Esophagus muscularis mucosa (tissue), 3 donors: ENCODE results near the gene PPM1F.

Experiments
- POLR2A ChIP-seq: fragments of 450-650 bp; IDR thresholded peaks from one replicate; pipeline ENCODE4 v1.6.1; 2017; ENCODE audit warnings: antibody characterized with exemption, moderate library complexity, mild to moderate bottlenecking, low read depth
- TF ChIP-seq, protein P1 (sequence below), 3 experiments: fragments of 200-600 bp in 2 of 3; fragments of 450-650 bp in 1 of 3; sonication (generic) in 2 of 3; IDR thresholded peaks; one replicate each; pipeline ENCODE4 v1.5.1; 2017 to 2019; ENCODE audit warnings: antibody characterized with exemption in 3 of 3, mild to moderate bottlenecking in 2 of 3, moderate library complexity in 1 of 3

DNA sequence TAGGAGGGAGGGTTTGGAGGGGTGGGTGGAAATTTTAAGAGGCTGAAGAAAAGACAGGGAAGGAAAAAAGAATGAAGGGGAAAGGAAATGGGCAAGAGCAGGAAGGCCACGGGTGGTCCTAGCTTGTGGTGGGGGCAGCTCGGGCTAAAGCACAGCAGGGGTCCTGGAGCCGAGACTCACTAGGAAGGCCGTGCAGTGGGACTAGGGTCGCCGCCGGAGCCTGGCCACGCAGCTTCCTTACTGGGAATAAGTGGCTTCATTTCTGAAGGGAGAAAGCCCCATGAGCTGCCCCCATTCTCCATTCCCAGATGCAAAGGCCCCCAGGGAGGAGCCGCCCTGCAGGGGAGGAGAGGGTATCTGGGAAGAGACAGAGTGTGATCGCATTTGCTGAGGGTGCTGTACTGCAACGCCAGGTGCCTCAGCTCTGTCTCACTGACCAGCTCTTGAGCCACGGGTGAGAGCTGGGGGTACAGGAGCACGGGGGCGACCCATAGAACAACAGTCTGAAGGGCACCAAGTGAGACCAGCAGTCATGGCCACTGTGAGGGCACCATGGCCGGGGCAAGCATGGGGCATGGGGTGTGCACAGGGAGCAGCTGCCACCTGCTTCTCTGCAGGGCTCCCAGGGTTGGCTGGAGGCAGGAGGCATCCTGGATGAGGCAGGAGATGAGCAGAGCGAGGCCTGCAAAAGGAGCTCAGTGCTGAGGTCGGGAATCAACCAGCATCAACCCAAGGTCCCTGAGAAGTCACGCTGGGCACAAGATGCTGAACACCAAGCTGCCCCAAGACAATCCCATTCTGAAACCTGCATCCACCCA, 18.4 kb upstream of the PPM1F start:
- no peak for TF ChIP-seq POLR2A
- TF ChIP-seq, protein P1, sequence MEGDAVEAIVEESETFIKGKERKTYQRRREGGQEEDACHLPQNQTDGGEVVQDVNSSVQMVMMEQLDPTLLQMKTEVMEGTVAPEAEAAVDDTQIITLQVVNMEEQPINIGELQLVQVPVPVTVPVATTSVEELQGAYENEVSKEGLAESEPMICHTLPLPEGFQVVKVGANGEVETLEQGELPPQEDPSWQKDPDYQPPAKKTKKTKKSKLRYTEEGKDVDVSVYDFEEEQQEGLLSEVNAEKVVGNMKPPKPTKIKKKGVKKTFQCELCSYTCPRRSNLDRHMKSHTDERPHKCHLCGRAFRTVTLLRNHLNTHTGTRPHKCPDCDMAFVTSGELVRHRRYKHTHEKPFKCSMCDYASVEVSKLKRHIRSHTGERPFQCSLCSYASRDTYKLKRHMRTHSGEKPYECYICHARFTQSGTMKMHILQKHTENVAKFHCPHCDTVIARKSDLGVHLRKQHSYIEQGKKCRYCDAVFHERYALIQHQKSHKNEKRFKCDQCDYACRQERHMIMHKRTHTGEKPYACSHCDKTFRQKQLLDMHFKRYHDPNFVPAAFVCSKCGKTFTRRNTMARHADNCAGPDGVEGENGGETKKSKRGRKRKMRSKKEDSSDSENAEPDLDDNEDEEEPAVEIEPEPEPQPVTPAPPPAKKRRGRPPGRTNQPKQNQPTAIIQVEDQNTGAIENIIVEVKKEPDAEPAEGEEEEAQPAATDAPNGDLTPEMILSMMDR (IDR thresholded peaks at IDR 0.05): no peak
